AG09309 (cell line): Measurements from ENCODE around the gene ZNF581.

ENCODE experiments used
- DNase-seq: peaks from one replicate; pipeline ENCODE4 v3.0.0-alpha.2; 2010; ENCODE audit warnings: low read depth
- H3K4me3 ChIP-seq: 2 replicates; pipeline ENCODE4 v1.5.1; 2011; ENCODE audit warnings: mild to moderate bottlenecking, low read depth, low read length, moderate library complexity; ENCODE audit not compliant: control insufficient read depth
- CTCF ChIP-seq: IDR thresholded peaks from 2 replicates; pipeline ENCODE4 v1.5.1; 2011; ENCODE audit warnings: mild to moderate bottlenecking, low read depth, low read length, inconsistent platforms; ENCODE audit not compliant: insufficient read depth, control insufficient read depth; ENCODE audit errors: missing control alignments

Gene ZNF581

DNA sequence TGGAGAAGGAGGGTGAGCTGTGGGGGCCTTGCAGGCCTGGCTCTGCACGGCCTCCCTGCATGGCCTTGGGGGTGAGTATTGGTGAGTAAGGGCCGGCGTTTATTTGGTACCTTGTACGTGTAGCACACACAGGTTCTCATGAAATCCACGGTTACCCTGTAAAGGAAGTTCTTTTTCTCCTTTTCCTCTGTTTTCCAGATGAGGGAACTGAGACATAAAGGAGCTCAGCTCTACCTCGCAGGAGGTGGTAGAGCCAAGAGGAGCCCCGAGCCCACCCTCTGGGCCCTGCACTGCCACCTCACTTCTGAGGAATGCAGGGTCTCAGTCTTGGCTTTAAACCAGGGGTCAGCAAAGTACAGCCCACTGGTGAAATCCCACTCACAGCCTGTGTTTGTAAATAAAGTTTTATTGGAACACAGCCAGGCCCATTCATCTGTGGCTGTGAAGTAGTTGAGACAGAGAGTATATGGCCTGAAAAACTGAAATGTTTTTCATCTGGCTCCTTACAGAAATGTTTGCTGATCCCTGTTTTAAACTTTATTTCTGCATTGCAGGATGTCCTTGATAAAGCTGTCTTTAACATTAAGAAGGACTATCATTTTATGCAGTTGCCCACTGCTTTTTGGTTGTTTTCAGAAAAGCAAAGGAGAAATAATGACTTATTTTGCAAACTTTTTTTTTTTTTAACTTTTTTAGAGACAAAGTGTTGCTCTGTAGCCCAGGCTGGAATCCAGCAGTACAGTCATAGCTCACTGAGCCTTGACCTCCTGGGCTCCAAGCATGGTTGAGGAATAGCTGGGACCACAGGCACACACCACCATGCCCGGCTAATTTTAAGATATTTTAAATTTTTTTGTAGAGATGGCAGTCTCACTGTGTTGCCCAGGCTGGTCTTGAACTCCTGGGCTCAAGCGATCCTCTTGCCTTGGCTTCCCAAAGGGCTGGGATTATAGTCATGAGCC is 38.0 kb downstream of the ZNF581 start:
- no peak for TF ChIP-seq CTCF
- no peak for DNase-seq
- no peak overlapping the region for H3K4me3 ChIP-seq

- no peak overlapping the region for H3K4me3 ChIP-seq
- no peak for TF ChIP-seq CTCF
- DNase-seq = no peak
Observed at GRCh38 chr19:55683449-55684261, 40.2 kb downstream of the ZNF581 start.

GRCh38 chr19:55684946-55685681 is 41.7 kb downstream of the ZNF581 start:
- H3K4me3 ChIP-seq = no peak overlapping the region
- no peak for TF ChIP-seq CTCF
- DNase-seq = no peak

- DNase-seq = no peak
- no peak for TF ChIP-seq CTCF
- no peak overlapping the region for H3K4me3 ChIP-seq
Observed at GRCh38 chr19:55685776-55686175, 42.3 kb downstream of the ZNF581 start.

GRCh38 chr19:55686311-55687050 is 43.0 kb downstream of the ZNF581 start:
- DNase-seq = no peak
- TF ChIP-seq CTCF = no peak
- H3K4me3 ChIP-seq = no peak overlapping the region
